Kidney epithelial cell (primary cell): ENCODE measurements around the gene WDPCP. TPM values are rescaled to one million over a fixed set of nuclear protein-coding genes. Genes with fewer than 3 reads are reported as not detected.
"Not testable (repeated sequence)": the region's sequence is repeated elsewhere in the genome, so short reads cannot be mapped to it uniquely, and the experiment has no call there.

Source experiments
- DNase-seq: peaks from one replicate; pipeline ENCODE4 v3.0.0-alpha.2; 2010; ENCODE audit warnings: low read depth
- H3K27me3 ChIP-seq: 2 replicates; pipeline ENCODE4 v1.6.0; 2011; ENCODE audit warnings: low read length; ENCODE audit not compliant: control insufficient read depth, insufficient read depth
- H3K36me3 ChIP-seq: 2 replicates; pipeline ENCODE4 v1.5.1; 2011; ENCODE audit warnings: low read length; ENCODE audit not compliant: control insufficient read depth, insufficient read depth
- H3K4me3 ChIP-seq: 2 replicates; pipeline ENCODE4 v1.5.1; 2011; ENCODE audit warnings: low read depth, mild to moderate bottlenecking, control low read depth, low read length
- CTCF ChIP-seq: IDR thresholded peaks from 2 replicates; pipeline ENCODE4 v1.5.1; 2011; ENCODE audit warnings: mild to moderate bottlenecking, moderate library complexity, low read length, control low read depth, inconsistent platforms; ENCODE audit not compliant: insufficient read depth, poor library complexity, severe bottlenecking
- total RNA-seq: library from RNA; depleted of rRNA; stranded (reverse); fragments of >200 nt; gene quantifications from 2 replicates; pipeline ENCODE4 v1.2.3, GENCODE V29; 2015

The WDPCP gene
- total RNA-seq, 1 donor from 2014 or later = 3.3 TPM

- Histone ChIP-seq H3K36me3 (peaks cover 1% of the 10 kb centered on the region), H3K4me3 (no peak overlapping the region), H3K27me3 (no peaks in the 10 kb centered on the region)
- no peak for DNase-seq
- no peak for TF ChIP-seq CTCF
These were observed 179.7 kb downstream of the WDPCP start for GRCh38 chr2:63408530-63408929.

DNA sequence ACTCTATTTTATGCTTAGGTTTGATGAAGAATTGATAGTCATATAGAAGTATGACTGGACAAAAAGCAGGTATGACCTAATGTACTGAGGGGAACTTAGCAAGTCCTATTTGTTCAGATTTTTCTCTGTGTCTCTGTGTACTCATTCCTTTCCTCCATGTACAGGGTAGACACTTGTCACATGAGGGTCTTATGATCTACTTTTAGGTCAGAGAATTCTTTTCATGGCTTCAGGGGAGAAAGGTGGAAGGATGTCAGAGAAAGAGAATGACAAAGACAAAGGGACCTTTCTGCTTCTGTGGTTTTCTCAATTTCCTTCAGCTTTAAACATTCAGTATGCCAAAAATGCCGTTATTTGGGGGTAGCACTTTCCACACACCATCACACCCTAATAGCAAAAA is 181.6 kb downstream of the WDPCP start:
- Histone ChIP-seq H3K27me3 (no peaks in the 10 kb centered on the region), H3K36me3 (peaks cover 1% of the 10 kb centered on the region), H3K4me3 (no peak overlapping the region)
- DNase-seq = no peak
- no peak for TF ChIP-seq CTCF

DNA sequence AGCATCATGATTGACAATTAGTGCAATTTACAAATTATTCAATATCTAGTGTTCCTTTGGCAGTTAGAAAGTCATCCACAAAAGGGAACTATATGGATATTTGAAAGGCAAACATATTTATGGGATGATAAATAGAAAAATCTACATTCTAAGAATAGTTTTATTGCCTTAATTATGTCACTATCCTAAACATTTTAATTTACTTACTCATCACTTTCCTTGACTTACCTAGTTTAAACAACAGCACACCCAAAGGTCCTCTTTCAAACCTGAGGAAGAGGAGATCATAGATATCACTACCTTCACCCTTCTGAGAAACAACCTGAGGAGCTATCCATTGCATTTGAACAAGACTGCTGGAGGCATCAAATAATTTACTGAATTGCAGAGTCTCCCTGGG is 184.5 kb downstream of the WDPCP start:
- DNase-seq = no peak
- no peak for TF ChIP-seq CTCF
- H3K36me3 ChIP-seq = peaks cover 1% of the 10 kb centered on the region
- H3K27me3 ChIP-seq = no peaks in the 10 kb centered on the region
- H3K4me3 ChIP-seq = no peak overlapping the region

GRCh38 chr2:63402889-63403288 is 185.4 kb downstream of the WDPCP start:
- not testable (repeated sequence) for H3K36me3 ChIP-seq, H3K27me3 ChIP-seq, H3K4me3 ChIP-seq, DNase-seq

- DNase-seq = no peak
- no peaks in the 10 kb centered on the region for H3K27me3 ChIP-seq
- H3K36me3 ChIP-seq = peaks cover under 1% of the 10 kb centered on the region
- no peak overlapping the region for H3K4me3 ChIP-seq
- no peak for TF ChIP-seq CTCF
These were observed 189.1 kb downstream of the WDPCP start for GRCh38 chr2:63399156-63399555.

DNA sequence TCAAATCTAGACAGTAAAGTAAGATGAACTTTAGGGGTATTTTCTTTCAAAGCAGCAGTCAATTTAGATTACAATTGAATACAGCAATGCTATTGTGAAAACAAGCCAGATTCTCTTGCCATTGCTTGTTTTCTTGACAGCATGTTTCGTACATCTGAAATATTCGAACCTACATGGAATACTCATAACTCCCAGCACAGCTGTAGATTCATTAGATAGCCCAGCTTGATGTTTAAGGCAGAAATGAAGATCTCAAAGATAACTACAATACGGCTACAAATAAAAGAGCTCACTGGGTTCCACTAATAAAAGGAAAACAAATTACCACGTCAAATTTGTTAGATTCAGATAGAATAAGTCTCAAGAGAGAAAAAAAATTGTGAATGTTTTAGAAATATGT is 208.8 kb downstream of the WDPCP start:
- Histone ChIP-seq H3K36me3 (no peaks in the 10 kb centered on the region), H3K4me3 (no peak overlapping the region), H3K27me3 (no peaks in the 10 kb centered on the region)
- TF ChIP-seq CTCF = no peak
- no peak for DNase-seq
